Liver (tissue), 9 donors: Measurements from ENCODE around the gene MAP1LC3C. TPM values are rescaled to one million over a fixed set of nuclear protein-coding genes. Genes with fewer than 3 reads are reported as not detected.
A peak's percentile ranks its signal among the peaks of the same experiment; 100 is the strongest.

ENCODE experiments used
- DNase-seq: peaks from one replicate; pipeline ENCODE4 v3.0.0-alpha.2; 2017; ENCODE audit warnings: low spot score
- H3K27ac ChIP-seq, 2 donors: one replicate each; pipeline ENCODE4 v1.7.0; 2013; ENCODE audit warnings: inconsistent platforms in 2 of 2, low read length in 2 of 2, control low read depth in 1 of 2, low read depth in 1 of 2, mild to moderate bottlenecking in 1 of 2
- H3K27me3 ChIP-seq, 4 donors: one replicate each; pipeline versions ENCODE4 v1.6.1 to v1.7.0; 2013; ENCODE audit warnings: low read length in 3 of 4, inconsistent platforms in 1 of 4, mild to moderate bottlenecking in 1 of 4, moderate library complexity in 1 of 4; ENCODE audit not compliant: control insufficient read depth in 4 of 4, insufficient read depth in 4 of 4
- H3K36me3 ChIP-seq, 4 donors: one replicate each; pipeline versions ENCODE4 v1.6.1 to v1.7.0; 2013; ENCODE audit warnings: low read length in 3 of 4, mild to moderate bottlenecking in 3 of 4, low read depth in 1 of 4, moderate library complexity in 1 of 4; ENCODE audit not compliant: control insufficient read depth in 4 of 4, insufficient read depth in 3 of 4
- H3K4me1 ChIP-seq, 4 donors: one replicate each; pipeline versions ENCODE4 v1.6.1 to v1.7.0; 2013; ENCODE audit warnings: low read length in 3 of 4, mild to moderate bottlenecking in 3 of 4, moderate library complexity in 1 of 4; ENCODE audit not compliant: control insufficient read depth in 4 of 4, insufficient read depth in 4 of 4
- H3K4me3 ChIP-seq, 3 donors: one replicate each; pipeline versions ENCODE4 v1.6.1 to v1.7.0; 2013; ENCODE audit warnings: low read length in 3 of 3, control low read depth in 1 of 3, low read depth in 1 of 3, mild to moderate bottlenecking in 1 of 3
- H3K9ac ChIP-seq, 2 donors: one replicate each; pipeline ENCODE4 v1.7.0; 2013; ENCODE audit warnings: low read length in 2 of 2, mild to moderate bottlenecking in 2 of 2, moderate library complexity in 2 of 2, control low read depth in 1 of 2, low read depth in 1 of 2
- H3K9me3 ChIP-seq, 4 donors: one replicate each; pipeline versions ENCODE4 v1.6.1 to v1.7.0; 2013; ENCODE audit warnings: low read length in 3 of 4; ENCODE audit not compliant: control insufficient read depth in 4 of 4
- EGR1 ChIP-seq, 2 donors: IDR thresholded peaks; 2 replicates each; pipeline ENCODE4 v1.6.1; 2016 to 2018; ENCODE audit warnings: antibody characterized with exemption in 2 of 2, low read depth in 2 of 2
- FOXA1 ChIP-seq: IDR thresholded peaks from 2 replicates; pipeline ENCODE4 v1.6.1; 2016; ENCODE audit warnings: antibody characterized with exemption
- FOXA2 ChIP-seq: IDR thresholded peaks from 2 replicates; pipeline ENCODE4 v1.6.1; 2016; ENCODE audit warnings: antibody characterized with exemption
- GABPA ChIP-seq, 2 donors: IDR thresholded peaks in 1 of 2; conservative IDR thresholded peaks in 1 of 2; 2 replicates each; pipeline ENCODE4 v1.6.1; 2016; ENCODE audit warnings: antibody characterized with exemption in 2 of 2, mild to moderate bottlenecking in 1 of 2, moderate library complexity in 1 of 2
- HNF4A ChIP-seq, 2 donors: conservative IDR thresholded peaks; 2 replicates each; pipeline ENCODE4 v1.6.1; 2016; ENCODE audit warnings: antibody characterized with exemption in 2 of 2, mild to moderate bottlenecking in 2 of 2
- JUND ChIP-seq, 2 donors: IDR thresholded peaks; 2 replicates each; pipeline ENCODE4 v1.6.1; 2016; ENCODE audit warnings: antibody characterized with exemption in 2 of 2
- RAD21 ChIP-seq, 2 donors: IDR thresholded peaks; 2 replicates each; pipeline ENCODE4 v1.6.1; 2016; ENCODE audit warnings: antibody characterized with exemption in 2 of 2, mild to moderate bottlenecking in 2 of 2
- RXRA ChIP-seq, 2 donors: IDR thresholded peaks; 2 replicates each; pipeline ENCODE4 v1.6.1; 2017 to 2018; ENCODE audit warnings: antibody characterized with exemption in 2 of 2, mild to moderate bottlenecking in 1 of 2
- SP1 ChIP-seq: IDR thresholded peaks from 2 replicates; pipeline ENCODE4 v1.6.1; 2018; ENCODE audit warnings: antibody characterized with exemption, mild to moderate bottlenecking
- TAF1 ChIP-seq: conservative IDR thresholded peaks from 2 replicates; pipeline ENCODE4 v1.6.1; 2016; ENCODE audit warnings: antibody characterized with exemption, mild to moderate bottlenecking
- YY1 ChIP-seq: IDR thresholded peaks from 2 replicates; pipeline ENCODE4 v1.6.1; 2016; ENCODE audit warnings: antibody characterized with exemption, mild to moderate bottlenecking
- WGBS: extraction: QIAGEN DNeasy Blood & Tissue Kit; methylation state at CpG from one replicate; pipeline ENCODE4 v1.1.7; 2013; 5-methylcytosine and 5-hydroxymethylcytosine counted together
- polyA plus RNA-seq, 2 donors: library from polyadenylated mRNA; stranded (reverse) in 1 of 2; unstranded in 1 of 2; fragments of 200-250 nt in 1 of 2; fragments of >200 nt in 1 of 2; fragmentation: Nextera tagmentation in 1 of 2; extraction: Ambion mirVana in 1 of 2; gene quantifications; one replicate each; pipeline versions ENCODE4 v1.2.1 to v1.2.3, GENCODE V29; 2013 to 2015
- total RNA-seq, 2 donors: library from RNA; depleted of rRNA; stranded (reverse); fragments of >200 nt; gene quantifications; one replicate each; pipeline ENCODE4 v1.2.3, GENCODE V29; 2014
- TF ChIP-seq, protein P1 (sequence below): IDR thresholded peaks from 2 replicates; pipeline ENCODE4 v1.6.1; 2016; ENCODE audit warnings: antibody characterized with exemption
- TF ChIP-seq, protein P2 (sequence below): fragments of 150-350 bp; IDR thresholded peaks from 2 replicates; pipeline ENCODE4 v1.5.1; 2017; ENCODE audit warnings: improper control_type of control experiment, low read depth, low read length; ENCODE audit not compliant: missing input control
- TF ChIP-seq, protein P3 (sequence below): IDR thresholded peaks from 2 replicates; pipeline ENCODE4 v1.6.1; 2016; ENCODE audit warnings: antibody characterized with exemption
- donor health status: healthy.
- donor health status: healthy.
- donor health status: healthy.
- donor health status: healthy.
- donor health status: healthy.

Gene MAP1LC3C
- total and polyA plus RNA-seq, 4 donors, result not detected

DNA sequence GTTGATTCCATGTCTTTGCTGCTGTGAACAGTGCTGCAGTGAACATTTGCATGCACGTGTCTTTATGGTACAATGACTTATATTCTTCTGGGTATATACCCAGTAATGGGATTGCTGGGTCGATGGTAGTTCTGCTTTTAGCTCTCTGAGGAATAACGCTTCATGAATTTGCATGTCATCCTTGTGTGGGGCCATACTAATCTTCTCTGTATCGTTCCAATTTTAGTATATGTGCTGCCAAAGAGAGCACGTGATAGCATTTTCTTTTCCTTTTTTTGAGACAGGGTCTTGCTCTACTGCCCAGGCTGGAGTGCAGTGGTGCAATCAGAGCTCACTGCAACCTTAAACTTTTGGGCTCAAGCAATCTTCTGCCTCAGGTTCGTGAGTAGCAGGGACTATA lies 24.9 kb upstream of the MAP1LC3C start:
- no peaks in the 10 kb centered on the region for H3K9me3 ChIP-seq
- TF ChIP-seq RXRA (IDR thresholded peaks at IDR 0.05), result no peak
- no peak for TF ChIP-seq TAF1
- TF ChIP-seq SP1, result no peak
- no peak for TF ChIP-seq JUND (IDR thresholded peaks at IDR 0.05)
- TF ChIP-seq FOXA1, result no peak
- TF ChIP-seq HNF4A (conservative IDR thresholded peaks at IDR 0.05), result no peak
- TF ChIP-seq EGR1 (IDR thresholded peaks at IDR 0.05; ENCODE audit: low read depth in 2 of 2), result no peak
- TF ChIP-seq FOXA2, result no peak
- TF ChIP-seq YY1, result no peak
- TF ChIP-seq, protein P1, sequence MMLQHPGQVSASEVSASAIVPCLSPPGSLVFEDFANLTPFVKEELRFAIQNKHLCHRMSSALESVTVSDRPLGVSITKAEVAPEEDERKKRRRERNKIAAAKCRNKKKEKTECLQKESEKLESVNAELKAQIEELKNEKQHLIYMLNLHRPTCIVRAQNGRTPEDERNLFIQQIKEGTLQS, result no peak
- DNase-seq, result no peak
- no peaks in the 10 kb centered on the region for H3K4me1 ChIP-seq
- no peak overlapping the region for H3K9ac ChIP-seq
- WGBS, result 77% methylated on average over 6 of the region's 6 CpGs
- no peaks in the 10 kb centered on the region for H3K27me3 ChIP-seq
- H3K36me3 ChIP-seq, result no peaks in the 10 kb centered on the region
- H3K27ac ChIP-seq, result no peak overlapping the region
- no peak overlapping the region for H3K4me3 ChIP-seq

DNA sequence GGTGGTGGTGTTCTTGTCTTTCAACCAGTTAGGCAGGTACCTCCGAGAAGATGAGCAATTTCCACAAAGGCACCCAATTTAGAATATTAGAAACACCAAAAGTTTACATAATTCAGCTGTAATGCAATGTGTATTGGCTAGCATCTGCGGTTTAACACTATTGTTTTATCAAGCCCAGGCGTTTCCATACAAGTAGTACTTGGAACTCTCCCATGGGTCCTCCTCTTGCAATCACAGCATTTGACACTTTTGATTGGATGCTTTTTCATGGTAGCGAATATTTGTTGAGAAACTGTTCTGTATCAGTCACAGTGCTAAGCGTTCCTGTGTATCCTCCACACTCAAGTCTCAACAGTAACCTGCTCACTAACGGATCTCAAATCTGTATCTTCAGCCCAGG lies 20.1 kb upstream of the MAP1LC3C start:
- DNase-seq, result no peak
- 78% methylated on average over 6 of the region's 6 CpGs for WGBS
- Histone ChIP-seq H3K4me3 (no peak overlapping the region), H3K9me3 (no peaks in the 10 kb centered on the region), H3K27ac (no peak overlapping the region), H3K4me1 (no peaks in the 10 kb centered on the region), H3K36me3 (no peaks in the 10 kb centered on the region), H3K9ac (no peak overlapping the region), H3K27me3 (no peaks in the 10 kb centered on the region)
- TF ChIP-seq, protein P2, sequence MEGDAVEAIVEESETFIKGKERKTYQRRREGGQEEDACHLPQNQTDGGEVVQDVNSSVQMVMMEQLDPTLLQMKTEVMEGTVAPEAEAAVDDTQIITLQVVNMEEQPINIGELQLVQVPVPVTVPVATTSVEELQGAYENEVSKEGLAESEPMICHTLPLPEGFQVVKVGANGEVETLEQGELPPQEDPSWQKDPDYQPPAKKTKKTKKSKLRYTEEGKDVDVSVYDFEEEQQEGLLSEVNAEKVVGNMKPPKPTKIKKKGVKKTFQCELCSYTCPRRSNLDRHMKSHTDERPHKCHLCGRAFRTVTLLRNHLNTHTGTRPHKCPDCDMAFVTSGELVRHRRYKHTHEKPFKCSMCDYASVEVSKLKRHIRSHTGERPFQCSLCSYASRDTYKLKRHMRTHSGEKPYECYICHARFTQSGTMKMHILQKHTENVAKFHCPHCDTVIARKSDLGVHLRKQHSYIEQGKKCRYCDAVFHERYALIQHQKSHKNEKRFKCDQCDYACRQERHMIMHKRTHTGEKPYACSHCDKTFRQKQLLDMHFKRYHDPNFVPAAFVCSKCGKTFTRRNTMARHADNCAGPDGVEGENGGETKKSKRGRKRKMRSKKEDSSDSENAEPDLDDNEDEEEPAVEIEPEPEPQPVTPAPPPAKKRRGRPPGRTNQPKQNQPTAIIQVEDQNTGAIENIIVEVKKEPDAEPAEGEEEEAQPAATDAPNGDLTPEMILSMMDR, result no peak
- TF ChIP-seq FOXA2 (no peak), GABPA (IDR thresholded peaks at IDR 0.05 in 1 of 2, conservative IDR thresholded peaks at IDR 0.05 in 1 of 2) (no peak), YY1 (no peak)
- TF ChIP-seq, protein P3, sequence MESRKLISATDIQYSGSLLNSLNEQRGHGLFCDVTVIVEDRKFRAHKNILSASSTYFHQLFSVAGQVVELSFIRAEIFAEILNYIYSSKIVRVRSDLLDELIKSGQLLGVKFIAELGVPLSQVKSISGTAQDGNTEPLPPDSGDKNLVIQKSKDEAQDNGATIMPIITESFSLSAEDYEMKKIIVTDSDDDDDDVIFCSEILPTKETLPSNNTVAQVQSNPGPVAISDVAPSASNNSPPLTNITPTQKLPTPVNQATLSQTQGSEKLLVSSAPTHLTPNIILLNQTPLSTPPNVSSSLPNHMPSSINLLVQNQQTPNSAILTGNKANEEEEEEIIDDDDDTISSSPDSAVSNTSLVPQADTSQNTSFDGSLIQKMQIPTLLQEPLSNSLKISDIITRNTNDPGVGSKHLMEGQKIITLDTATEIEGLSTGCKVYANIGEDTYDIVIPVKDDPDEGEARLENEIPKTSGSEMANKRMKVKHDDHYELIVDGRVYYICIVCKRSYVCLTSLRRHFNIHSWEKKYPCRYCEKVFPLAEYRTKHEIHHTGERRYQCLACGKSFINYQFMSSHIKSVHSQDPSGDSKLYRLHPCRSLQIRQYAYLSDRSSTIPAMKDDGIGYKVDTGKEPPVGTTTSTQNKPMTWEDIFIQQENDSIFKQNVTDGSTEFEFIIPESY, result no peak

DNA sequence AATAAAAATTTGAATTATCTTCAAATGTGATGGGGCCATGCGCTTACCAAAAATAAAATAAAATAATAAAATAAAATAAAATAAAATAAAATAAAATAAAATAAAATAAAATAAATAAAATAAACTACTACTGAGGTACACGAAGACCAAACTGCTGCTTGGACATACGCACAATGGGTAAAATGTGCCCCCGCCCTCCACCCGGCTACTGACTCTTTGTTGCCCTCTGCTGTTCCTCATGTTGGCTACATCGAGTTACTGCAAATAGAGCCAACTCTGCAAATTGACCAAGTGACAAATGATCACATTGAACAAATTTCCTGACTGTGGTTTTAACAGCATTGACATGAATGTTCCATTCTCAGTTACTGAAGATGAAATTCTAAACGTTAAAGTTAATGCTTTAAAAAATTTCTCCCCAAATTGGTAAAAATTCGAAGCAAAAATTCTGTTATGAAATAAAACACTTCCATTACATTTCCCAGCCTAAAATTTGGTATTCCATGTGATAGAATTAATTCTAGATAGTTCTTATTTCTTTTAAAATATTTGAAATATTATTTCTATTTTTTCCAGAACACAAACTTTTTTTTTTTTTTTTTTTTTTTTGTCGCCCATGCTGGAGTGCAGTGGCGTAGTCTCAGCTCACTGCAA lies 18.8 kb upstream of the MAP1LC3C start:
- no peaks in the 10 kb centered on the region for H3K27me3 ChIP-seq
- DNase-seq, result peak; percentile 36
- H3K4me3 ChIP-seq, result no peak overlapping the region
- no peak overlapping the region for H3K27ac ChIP-seq
- no peak overlapping the region for H3K9ac ChIP-seq
- 42% methylated on average over 10 of the region's 10 CpGs for WGBS
- H3K36me3 ChIP-seq, result no peaks in the 10 kb centered on the region
- H3K9me3 ChIP-seq, result no peaks in the 10 kb centered on the region
- TF ChIP-seq, protein P2, result peak; percentile 49
- TF ChIP-seq TAF1, result no peak
- TF ChIP-seq RAD21 (IDR thresholded peaks at IDR 0.05), result peak; percentile 54 to 72
- no peaks in the 10 kb centered on the region for H3K4me1 ChIP-seq
